Stimulated activated CD4-positive, alpha-beta T cell treated with anti-CD3 and anti-CD28 coated beads, Interleukin-12 subunit alpha, Interleukin-12 subunit beta, amount 100 ng/mL, for 24 hours (primary cell): ENCODE data around the gene POSTN.

Experiments used
- DNase-seq, 2 experiments: peaks; one replicate each; pipeline ENCODE4 v3.0.0-alpha.2; 2020; ENCODE audit warnings: low read depth in 2 of 2

Gene POSTN, protein sequence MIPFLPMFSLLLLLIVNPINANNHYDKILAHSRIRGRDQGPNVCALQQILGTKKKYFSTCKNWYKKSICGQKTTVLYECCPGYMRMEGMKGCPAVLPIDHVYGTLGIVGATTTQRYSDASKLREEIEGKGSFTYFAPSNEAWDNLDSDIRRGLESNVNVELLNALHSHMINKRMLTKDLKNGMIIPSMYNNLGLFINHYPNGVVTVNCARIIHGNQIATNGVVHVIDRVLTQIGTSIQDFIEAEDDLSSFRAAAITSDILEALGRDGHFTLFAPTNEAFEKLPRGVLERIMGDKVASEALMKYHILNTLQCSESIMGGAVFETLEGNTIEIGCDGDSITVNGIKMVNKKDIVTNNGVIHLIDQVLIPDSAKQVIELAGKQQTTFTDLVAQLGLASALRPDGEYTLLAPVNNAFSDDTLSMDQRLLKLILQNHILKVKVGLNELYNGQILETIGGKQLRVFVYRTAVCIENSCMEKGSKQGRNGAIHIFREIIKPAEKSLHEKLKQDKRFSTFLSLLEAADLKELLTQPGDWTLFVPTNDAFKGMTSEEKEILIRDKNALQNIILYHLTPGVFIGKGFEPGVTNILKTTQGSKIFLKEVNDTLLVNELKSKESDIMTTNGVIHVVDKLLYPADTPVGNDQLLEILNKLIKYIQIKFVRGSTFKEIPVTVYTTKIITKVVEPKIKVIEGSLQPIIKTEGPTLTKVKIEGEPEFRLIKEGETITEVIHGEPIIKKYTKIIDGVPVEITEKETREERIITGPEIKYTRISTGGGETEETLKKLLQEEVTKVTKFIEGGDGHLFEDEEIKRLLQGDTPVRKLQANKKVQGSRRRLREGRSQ

DNA sequence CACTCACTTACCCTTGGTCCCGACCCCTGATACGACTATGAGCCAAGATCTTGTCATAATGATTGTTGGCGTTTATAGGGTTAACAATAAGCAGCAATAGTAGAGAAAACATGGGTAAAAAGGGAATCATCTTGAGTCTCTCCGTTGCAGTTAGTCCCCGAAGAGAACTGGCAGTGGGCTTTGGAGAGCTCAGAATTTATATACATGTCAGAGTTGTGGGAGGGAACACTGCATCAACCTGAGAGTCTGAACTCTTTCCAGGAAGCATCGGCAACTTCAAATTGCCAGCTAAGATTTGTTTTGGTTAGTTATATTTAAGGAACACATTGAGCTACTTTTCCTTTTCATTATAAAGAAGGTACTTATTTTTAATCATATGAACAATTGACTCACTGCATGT lies at the start of gene POSTN:
Gene POSTN (minus strand): TSS at position 172 of the 400 bp plus-strand sequence. CDS start 42 bp downstream, at position 130.
- no peak for DNase-seq

DNA sequence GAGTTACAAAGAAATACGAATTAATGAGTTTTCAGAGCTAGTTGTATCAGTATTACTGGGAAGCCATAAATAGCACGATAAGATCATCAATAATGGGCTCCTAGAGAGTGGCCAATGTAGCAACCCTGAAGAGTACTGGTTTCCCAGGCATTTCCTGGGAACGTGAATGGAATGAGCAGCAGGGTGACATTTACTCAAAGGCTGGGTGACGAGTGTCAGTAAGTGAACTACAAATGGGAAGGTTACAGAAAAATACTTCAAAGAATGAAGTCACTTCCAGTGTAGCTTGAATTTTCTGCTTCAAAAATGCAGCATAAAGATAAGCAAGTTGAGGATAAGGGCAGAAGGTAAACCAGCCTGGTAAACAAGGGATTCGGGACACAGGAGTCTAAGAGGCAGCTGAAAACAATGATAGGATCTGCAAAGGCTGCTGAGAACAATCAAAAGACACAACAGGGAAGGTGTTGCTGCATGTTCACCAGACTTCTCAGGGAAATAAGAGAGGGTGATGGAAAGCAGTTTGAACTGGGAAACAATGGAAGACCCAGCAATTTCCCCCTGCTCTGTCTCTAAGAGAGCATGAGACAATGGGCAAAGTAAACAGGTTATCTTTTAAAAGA lies 48.6 kb upstream of the POSTN start:
- no peak for DNase-seq

DNA sequence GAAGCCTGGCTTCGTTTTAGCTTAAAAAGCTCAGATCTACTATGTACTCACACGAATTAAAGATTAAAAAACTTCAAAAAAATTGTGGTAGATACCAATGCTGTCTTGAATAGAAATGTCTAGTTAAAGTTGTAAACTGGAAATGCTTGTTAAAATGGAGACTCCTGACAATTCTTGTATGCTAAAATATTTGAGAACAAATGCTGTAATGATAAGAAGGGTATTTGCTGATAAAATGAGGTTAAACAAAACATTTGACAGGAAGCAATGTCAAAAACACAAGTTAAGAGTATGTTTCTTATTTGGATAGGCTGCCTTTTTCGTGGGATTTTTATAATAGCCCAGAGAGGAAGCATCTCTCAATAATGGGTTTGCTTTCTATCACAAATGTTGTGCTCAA lies 48.0 kb upstream of the POSTN start:
- DNase-seq: no peak

DNA sequence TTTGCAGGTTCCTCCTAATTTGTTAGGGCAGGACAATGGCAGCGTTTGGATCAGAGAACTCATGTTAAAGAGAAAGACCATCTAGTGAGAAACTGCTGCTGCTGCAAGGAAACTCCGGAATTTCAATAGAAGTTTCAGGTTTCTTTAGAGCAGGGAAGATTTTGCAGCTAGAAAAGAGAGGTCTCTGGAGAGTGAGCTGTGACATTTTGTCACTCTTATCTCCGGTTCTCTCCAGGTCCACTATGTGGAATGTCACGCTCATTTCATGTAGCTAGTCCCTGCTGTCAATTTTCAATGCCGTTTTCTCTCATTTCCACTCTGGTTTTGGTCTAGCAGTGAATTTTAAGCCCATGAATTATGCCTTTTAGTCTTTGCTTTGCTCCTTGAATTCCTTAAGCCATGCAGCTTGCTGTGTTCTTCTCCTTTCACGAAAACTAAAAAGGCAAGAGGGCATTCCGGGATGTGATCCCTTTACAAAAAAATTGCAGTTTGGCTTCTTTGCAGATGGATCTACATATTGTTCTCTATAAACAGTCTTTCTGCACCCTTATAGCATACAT lies 46.7 kb upstream of the POSTN start:
- no peak for DNase-seq

DNA sequence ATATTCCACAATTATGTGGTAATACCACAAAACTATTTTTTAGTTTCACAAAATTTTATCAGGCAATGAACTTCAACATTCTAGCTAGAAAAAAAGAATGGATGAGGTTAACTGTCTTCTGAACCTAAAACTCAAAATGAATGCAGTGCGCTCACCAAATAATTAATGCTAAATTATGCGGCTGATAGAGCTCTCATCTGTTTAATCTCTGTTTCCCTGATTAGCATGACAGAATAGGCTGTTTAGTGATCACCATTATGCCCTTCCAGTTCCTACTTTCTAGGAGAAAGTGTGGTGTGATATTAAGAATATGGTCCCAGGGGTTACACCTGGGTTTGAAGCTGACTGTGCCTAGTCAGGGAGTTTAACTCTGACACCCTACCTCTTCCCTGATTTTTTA lies 42.8 kb upstream of the POSTN start:
- DNase-seq: no peak

DNA sequence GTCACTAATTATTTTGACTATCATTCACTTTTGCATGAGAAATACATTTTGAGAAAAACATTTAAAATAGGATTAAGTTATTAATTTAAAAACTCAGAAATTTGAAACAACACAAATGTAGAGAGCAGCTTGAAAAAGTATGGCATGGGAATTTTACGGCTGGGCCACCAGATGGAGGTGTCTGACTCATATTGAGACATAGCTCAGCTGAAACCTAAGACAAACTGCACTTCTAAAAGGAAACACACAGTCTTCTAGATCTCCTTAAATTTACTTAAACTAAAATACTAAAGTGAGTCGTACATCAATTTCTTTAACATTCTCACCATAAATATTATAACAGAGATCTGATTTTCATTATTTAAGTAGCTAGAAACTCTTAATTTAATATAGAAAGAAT lies 41.9 kb upstream of the POSTN start:
- no peak for DNase-seq

DNA sequence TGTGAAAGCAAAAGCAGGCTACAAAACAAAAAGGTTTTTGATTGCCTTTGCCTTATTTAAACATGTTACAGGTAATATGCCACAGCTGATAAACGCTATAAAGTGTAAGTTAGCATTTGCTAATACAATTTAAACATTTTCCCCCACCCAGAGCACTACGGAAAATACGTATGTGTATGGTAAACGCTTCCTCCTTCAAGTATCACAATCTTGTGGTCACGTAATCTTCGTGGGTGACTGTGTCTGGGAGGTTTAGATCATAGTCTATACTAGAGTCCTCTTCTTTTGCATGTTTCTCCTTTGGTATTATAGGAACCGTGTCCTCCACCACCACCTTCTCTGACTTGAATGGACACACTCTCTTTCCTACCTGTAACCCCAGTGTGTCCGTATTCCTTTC lies 38.1 kb upstream of the POSTN start:
- DNase-seq: no peak

DNA sequence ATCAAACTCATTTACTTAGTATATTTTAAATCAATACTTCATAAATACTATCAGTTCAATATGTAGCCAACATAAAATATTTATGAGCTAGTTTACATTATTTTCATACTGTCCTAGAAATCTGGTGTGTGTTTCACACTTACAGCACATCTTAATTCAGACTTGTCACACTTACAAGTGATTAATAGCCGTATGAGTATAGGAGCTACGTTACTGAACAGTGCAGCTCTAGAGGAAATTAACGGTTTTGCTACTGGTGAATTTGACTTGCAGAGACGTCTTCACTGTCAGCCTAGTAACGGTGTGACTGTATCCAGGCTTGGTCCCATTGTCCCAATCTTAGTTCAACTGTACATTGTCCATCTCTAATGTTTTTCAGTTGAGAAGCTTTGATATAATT lies 33.7 kb upstream of the POSTN start:
- no peak for DNase-seq

DNA sequence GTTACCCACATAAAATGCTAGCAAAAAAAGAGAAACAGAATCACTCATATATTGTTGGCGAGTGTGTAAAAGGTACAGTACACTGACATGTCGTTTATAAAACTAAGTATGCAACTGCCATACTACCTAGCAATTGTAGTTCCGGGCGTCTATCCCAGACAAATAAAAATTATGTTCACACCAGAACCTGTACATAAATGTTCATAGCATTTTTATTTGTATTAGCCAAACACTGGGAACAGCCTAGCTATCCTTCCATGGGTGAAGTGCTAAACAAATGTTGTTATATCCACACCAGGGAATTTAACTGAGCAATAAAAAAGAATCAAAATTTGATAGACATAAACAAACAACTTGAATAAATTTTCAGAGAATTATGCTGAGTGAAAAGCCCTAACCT lies 28.9 kb upstream of the POSTN start:
- no peak for DNase-seq

DNA sequence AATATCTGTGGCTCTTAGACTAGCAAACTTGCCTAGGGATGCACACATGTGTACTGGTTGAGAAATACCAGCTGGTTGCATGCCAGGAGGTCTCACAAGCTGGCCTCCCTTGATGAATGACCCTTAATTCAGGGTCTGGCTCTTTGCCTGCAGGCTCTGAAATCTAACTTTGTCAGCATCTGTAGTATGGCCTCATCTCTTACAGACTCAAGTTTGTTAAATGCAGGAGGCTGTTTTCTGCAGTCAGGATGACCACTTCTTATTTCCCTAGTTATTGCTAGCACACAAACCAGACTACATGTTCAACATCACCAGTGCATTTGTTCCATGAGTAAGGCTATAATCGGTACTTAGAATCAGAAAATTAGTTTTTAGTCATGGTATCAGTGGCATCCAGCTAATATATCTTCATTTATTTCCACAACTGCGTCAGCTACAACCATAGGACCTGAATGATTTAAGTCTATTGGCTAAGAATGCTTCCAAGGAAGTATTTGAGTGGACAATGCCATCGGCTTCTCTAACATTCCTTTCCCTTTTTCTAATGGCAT lies 23.3 kb upstream of the POSTN start:
- no peak for DNase-seq

DNA sequence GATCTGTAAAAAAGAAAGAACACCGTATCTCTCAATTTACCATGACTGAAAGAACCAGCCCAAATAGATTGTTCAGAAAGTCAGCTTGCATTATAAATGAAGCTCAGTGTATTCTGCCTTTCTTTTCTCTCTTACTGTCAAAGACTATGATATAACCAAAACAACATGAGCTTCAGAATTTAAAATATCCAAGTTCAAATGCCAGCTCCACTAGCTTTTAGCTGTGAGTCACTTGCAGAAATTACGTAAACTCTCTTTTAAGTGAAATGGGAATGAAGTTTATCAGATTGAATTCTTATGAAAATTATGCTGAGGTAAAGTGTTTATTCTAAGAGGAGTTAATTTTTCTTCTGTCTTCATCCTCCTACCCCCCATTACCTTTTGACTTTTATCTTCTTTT lies 20.0 kb upstream of the POSTN start:
- no peak for DNase-seq

DNA sequence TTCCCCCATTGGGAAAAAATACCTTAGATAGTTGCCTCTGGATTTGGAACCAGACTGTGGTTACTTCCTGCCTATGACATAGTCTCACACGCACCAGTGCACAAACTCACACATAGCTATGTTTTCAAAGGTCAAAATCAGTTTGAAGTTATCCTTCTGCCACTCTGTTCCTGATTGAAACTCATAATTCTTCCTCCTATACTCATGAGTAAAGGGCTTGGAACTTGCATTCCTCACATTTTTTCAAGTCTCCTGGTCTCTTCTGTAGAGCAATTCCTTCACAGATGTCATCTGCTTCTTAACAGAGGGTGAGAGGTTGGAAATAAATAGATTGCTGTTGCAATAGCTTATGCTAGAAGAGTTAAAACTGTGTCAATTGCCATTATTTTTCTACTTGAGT lies 18.6 kb upstream of the POSTN start:
- DNase-seq: no peak

DNA sequence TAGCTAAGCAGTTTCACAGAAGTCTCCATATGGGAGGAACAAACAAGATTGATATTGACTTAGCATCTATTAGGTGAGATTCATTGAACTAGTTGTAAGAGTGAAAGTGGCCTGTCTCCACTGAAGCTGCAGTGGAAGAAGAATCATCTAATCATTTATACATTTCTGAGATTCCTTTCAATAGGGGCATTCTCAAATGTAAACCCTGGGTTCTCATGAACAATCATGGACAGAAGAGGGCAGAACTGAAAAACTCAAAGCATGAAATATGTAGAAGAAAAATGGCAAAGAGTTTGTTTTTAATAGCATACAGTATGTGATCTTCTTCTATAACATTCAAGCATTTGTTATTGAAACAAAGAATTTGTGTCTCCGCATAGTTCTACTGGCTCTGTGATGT lies 17.6 kb upstream of the POSTN start:
- DNase-seq: no peak

DNA sequence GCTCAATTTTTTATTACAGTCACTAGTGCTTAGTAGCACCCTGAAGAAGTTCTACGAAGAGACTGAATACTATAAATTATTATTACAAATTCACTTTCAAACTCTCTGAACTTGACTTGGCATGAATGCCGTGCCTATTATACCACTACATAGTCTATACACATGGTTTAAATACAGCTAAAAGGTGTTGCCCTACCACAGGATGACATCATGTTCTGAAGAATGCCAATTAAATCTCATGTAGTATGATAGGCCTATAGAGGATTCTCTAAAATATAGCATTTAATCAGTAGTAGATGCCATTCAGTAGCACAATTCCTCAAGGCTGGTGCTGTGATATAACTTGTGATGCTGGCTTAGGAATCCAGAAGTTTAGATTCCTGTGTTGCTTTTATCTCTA lies 16.7 kb upstream of the POSTN start:
- no peak for DNase-seq

DNA sequence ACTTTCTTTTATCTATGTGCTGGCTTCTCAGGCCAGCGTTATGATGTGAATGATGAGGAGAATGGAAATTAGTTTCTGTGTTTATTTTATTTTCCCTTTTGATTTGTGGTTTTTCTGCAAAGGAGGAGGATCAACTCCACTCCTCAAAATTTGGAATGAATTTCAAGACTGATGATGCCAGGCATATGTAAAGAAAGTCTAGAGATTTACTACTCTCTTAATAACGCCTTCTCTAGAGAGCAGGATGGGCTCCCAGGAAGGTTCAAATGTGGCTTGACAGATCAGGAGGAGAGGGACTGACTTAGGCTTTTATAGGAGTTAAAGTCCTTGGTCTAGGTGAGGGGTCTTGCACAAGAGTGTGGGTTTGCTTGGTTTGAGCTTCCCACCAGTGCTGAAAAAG lies 15.1 kb upstream of the POSTN start:
- no peak for DNase-seq

DNA sequence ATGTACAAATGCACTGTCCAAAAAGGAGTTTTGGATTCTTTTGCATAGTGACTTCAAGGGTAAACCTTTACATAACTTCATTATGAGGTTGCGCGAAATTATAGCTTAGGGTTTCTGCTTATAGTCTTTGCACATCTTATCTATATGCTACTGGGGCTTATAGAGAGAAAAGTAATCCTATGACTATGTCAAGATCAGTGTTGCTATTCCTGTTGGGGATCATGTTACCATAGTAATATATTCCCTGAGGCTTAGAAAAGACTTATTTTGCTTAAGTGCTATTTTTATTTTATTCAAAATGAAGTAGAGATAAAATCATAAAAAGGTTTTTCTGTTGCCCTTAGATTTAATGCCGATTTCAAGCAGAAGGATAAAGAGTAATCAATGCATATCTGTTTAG lies 14.7 kb upstream of the POSTN start:
- no peak for DNase-seq

DNA sequence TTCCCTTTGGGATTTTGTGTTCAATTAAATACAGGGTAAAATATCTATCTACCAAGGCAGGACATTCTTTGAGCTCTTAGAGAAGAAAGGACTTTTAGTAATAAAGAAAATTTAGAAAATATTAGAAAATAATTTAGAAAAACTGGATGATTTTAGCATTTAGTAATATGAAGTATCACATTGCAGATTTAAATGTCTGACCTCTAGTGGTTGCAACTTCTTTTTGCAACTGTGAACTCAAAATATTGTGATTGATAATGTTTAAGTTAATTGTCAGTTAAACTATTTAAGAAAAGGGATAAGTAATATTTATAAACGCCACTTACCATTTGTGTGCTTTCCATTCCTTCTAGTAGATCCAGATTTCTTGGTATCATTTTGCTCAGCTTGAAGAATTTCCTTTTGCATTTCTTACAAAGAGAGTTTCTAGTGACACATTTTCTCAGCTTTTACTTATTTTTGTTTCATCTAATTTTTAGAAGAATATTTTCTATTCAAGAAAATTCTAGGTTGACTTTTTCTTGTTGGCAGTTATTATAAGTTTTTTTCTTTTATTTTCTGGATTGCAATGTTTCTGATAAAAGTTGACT lies 10.3 kb upstream of the POSTN start:
- DNase-seq: no peak

DNA sequence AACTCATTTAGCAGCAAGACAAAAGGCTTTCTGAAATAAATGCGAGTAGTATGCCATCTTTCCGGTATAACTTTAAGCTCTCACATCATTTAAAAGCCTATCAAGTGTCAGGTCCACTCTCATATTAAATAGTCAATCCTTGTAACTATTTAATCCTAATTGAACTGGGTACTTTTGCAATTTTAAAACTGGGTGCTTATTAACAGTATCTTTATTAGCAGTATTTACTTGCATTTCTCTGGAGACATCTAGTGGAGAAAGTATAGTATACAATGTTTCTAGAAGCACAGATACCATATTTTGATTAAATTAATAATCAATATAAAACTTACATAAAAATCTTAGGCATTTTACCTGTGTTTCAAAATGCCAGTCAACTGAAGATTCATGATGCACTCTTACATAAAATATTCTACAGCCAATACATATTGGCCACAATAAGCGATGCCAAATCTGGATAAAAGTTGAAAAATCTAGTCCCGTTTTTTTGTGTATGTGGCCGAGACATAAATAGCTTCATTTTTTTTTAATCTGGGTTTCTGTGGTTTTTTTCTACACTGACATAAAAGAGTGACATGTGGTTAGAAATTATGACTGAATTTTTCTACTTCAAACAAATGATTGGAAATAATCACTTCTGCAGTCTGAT lies 4.3 kb upstream of the POSTN start:
- DNase-seq: no peak

DNA sequence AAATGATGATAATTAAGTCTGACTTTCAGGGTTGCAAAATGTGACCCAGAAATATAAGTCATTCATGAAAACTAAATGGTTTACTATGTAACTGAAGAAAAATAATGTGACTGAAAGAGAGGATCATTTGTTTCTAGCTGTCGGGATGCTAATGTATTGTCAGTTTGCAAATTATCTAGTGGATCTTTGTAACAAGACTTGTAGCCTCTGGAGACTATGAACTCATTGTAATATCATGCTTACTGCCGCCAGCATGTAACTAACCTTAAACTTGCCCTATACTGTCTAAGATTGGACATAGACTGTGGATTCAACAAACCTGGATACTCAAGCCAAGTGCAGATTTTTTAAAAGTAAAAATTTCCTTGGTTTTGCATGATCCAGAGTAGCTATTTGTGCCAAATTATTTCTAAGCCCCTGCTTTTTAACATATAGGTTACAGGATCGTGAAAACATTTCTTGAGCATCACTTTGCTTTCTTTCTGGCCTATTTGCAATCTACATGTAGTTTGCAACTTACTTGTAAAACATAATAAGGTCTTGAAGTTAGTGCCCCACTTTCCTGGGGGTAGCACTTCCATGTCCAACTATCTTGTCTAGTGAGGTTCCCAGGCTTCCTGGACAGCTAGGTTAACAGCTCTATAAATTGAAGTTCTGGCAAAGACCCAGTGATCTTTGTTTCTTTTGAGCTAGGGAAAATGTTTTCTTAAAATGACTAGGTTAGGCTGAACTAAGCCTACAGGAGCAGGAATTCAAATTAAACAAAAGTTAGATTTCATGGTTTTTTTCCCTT lies 3.3 kb upstream of the POSTN start:
- no peak for DNase-seq

DNA sequence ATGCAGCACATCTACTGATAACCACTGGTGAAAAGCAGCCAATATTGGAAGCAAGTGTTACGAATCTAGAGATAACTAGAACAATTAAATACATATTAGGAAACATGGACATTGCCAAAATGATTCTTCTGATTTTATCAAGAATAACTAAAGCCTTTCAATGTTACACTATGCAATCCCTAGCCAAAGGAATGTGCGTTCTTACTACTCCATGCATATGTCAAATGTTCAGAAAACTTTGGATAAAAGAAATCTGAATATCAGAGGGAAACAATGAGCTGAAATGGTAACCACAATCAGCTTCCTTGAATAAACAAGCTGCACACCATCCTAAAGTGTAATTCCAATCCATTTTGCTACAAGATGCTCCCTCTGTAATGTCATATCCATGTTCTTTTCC lies 951 bp upstream of the POSTN start:
- DNase-seq: no peak
